ENCODE measurements around the gene SASH3. TPM values are rescaled to one million over a fixed set of nuclear protein-coding genes. Genes with fewer than 3 reads are reported as not detected.

Gene SASH3
- total RNA-seq, 1 donor from 2014 or later, result not detected

DNA sequence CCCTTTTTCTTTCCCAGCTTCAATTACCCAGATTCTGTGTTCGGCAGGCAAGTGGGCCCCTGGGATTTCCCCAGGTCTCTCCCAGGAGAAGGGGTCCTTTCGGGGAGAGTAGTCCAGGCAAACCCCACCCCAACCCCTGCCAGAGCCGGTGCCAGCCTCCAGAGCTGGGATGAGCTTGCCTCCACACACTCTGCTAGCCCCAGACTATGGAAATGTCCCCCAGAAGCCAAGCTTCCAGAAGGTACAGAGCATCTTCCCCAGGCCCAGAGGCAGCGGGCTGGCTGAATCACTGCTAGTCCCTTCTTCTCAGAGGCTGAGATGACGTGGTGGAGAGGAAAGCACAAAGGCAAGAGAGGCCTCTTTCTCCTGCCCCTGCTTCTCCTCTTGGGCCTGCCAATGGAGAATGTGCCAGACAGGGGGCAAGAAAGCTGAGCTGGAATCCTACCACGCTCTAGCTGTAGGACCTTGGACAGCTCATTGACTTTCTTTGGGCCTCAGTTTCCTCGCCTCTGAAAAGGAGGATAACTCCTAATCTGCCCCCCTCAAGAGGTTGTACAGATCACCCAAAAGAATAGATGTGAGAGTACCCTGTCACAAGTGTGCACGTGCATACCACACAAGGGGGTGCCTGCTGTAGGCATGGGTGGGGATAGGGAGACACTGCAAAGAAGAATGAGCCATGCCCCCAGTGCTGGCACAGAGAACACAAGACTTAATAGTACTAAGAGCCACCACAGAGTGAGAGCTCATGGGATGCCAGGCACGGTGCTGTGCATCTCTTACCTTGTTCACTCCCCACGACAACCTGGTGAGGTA is 2.1 kb downstream of the SASH3 start:
- no peak for DNase-seq (ENCODE audit: extremely low read depth, low read depth, low spot score)

DNA sequence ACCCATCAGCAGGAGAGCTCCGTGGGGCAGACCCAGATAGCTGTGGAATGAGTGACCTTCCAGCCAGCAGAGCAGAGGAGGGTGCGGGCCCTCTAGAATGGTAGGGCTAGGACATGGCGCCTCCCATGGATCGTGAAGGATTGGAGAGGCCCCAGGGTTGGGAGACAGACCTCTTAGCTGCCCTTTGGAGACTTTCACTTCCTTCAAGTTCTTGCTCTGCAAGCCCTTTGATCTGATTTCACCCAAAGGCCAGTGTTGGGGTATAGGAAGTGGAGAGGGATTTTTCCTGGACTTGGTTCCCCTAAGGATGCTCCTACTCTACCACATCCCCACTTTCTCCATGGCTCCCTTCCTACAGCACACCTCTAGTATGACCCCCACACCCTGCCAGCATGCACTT is 3.0 kb downstream of the SASH3 start:
- DNase-seq (ENCODE audit: extremely low read depth, low read depth, low spot score), result no peak

DNA sequence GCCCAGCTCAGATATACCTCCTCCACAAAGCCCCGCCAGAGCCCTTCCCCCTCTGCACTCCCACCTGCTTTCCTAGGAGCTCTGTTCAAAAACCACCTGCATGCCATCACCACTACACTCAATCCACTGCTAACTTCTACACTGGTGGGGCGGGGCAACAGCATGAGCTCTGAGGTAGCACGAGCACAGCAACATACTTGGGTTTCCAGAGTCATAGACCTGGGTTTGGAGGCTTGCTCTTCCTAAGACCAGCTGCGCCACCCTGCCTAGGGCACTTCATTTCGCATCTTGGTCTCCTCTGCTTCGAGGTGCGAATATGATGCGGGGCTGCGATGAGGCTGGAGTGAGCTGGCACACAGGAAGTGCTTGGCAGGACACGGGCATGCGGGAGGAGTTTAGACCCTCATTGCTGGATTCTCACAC is 3.6 kb downstream of the SASH3 start:
- DNase-seq (ENCODE audit: extremely low read depth, low read depth, low spot score), result no peak

DNA sequence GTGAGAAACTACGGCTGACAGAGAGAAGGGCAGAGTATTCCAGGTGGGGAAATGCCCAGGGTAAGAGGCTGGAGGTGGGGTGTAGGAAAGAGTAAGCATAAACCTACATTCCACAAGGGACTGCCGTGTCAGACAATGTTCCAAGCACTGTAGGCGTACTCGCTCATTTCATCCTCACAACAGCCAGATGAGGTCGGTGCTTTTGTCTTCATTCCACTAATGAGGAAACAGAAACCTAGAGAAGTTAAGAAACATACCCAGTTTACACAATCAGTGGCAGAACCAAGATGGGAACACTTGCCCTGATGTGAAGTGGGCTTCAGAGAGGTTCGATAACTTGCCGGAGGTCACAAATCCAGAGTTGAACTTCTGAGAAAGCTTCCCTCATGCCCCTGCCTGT is 4.6 kb downstream of the SASH3 start:
- no peak for DNase-seq (ENCODE audit: extremely low read depth, low read depth, low spot score)

DNA sequence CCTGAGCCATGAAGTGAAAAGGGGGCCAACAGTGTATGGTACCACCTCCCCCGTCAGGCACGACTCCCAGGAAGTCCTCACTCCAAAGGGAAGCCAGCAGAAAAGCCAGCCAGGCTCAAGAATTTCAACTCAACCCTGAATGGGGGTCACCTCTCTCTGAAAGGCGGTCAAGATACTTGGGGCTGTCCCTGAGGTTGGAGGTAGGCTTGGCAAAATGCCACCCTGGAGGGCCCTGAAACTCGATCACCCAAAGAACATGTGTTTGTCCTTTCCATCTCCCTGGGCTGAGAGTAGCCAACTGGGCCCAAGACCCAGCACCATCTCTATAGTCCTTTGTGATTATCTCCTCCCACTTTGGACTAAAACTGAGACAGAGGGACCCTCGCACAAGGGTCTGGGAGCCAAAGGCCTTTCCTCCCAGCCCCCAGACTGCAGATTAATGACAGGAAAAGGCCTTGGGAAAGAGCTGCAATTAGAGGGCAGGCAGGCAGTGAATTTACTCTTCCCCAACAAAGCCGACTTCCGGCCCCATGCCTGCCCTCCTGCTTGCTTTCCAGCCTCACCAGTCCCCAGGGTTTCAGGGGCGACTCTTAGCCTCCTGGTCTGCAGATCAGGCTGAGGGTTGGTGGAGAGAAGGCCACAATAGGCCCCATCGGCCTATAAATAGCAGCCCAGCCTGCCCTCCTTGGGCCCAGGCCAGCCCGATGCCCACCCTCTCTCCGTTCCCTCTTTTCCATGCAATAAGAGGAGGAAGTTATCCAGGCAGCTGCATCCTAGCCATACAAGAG is 5.6 kb downstream of the SASH3 start:
- no peak for DNase-seq (ENCODE audit: extremely low read depth, low read depth, low spot score)

DNA sequence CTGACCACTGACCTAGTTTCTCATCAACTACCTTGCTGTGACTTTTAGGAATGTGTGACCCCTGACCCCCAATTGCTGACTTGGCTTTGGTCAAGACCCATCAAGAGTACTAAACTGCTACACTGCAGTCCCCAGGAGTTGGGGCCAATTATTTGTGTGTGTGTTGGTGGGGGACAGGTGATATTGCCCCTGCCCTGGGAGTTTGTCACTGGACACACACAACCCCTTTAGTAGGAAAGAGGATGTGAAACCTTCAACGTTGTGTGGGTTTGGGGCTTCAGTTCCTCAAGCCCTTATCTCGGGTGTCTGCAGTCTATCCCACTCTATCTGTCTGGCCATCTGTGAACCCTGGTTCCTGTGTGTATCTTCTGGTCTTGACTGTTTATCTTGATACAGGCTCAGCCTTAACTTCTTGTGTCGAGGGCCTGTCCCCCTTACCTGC is 6.5 kb downstream of the SASH3 start:
- DNase-seq (ENCODE audit: extremely low read depth, low read depth, low spot score), result no peak

DNA sequence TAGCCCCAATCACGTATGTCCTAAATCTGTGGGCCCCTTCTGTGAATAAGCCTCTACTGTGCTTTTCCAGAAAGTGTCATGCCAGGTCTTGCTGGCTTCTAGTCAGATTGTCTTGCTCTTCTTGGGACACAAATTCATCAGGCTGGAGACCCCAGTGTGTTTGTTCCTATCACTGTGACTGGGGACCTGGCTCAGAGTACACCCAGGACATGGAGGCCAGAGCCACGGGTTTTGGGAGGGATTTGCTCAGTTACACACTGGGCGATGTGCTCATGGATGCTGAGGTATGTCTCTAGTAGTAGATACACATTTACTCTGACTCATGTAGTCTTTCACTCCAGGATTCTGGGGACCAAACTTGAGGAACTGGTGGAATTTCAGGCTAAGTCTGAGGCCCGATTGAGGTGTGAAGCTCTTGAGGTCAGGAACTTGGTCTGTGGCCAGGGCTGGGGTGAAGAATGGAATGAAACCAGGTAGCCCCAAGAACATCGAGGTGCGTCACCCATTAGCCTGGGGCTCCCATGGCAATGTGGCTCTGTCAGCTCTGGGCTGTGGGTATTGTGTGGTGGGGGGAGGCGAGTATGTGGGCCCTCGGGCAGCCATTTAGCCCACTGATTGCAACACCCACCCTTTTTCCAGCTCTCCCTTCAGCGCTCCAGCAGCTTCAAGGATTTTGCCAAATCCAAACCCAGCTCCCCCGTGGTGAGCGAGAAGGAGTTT is 7.7 kb downstream of the SASH3 start:
- no peak for DNase-seq (ENCODE audit: extremely low read depth, low read depth, low spot score)

DNA sequence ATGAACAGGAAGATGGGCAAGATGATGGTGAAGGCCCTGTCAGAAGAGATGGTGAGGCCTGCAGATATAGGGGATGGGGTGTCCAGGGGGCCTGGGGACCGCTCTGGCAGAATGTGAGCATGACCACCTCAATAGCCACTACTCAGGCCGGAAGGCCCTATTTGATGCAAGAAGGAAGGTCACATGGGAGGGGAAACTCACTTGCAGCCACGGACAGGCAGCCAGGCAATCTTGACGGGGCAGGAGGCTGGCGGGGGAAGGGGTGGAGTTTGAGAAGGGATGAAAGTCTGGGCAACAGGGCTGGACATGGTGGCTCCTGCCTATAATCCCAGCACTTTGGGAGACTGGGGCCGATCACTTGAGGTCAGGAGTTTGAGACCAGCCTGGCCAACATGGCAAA is 8.8 kb downstream of the SASH3 start:
- no peak for DNase-seq (ENCODE audit: extremely low read depth, low read depth, low spot score)

DNA sequence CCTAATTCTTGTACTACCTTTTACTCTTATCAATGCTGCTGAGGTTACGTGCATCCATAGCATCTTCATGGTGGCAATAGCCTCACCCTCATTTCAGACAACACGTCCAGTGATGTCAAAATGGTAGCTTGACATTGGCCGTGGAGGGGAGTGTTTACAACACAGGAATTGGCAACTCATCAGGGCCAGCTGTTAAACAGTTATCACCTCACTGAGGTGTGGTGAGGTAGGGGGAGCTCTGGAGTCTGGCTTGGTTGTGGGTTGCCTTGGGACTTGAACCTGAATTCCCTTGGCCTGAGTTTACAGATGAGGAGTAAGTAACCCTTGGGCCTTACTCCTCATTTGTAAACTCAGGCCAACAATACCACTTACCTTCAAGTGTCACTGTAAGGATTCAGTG is 10.4 kb downstream of the SASH3 start:
- no peak for DNase-seq (ENCODE audit: extremely low read depth, low read depth, low spot score)

DNA sequence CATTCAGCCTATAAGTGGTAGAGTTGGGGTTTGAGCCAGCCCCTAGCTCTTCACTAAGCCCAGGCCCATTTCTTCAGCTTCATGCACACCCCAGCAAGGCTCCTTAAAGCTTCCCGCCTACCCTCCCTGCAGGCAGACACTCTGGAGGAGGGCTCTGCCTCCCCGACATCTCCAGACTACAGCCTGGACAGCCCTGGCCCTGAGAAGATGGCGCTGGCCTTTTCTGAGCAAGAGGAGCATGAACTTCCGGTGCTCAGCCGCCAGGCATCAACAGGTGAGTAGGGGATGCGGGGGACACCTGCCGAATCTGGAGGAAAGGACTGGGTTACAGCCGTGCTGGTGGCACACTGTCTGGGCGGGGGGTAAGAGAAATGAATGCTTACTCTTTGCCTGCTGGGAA is 11.1 kb downstream of the SASH3 start:
- no peak for DNase-seq (ENCODE audit: extremely low read depth, low read depth, low spot score)

DNA sequence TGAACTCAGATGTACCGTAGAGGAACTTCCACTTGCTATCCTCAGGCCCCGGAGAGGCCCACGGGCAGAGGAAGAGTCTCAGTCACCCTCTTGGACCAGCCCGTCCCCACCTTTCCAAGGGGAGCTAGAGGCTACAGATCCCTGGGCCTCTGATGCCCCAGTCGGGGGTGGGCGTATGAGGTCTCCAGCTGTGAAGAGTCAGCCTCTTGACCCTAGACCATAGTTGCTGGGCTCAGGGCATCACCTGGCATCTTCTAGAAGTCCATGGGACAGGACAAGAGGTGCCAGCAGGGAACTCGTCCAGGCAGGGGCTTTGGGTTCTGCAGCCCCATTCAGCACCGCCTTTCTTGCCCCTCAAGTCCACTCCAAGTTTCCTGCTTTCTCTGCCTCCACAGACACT is 11.6 kb downstream of the SASH3 start:
- no peak for DNase-seq (ENCODE audit: extremely low read depth, low read depth, low spot score)

DNA sequence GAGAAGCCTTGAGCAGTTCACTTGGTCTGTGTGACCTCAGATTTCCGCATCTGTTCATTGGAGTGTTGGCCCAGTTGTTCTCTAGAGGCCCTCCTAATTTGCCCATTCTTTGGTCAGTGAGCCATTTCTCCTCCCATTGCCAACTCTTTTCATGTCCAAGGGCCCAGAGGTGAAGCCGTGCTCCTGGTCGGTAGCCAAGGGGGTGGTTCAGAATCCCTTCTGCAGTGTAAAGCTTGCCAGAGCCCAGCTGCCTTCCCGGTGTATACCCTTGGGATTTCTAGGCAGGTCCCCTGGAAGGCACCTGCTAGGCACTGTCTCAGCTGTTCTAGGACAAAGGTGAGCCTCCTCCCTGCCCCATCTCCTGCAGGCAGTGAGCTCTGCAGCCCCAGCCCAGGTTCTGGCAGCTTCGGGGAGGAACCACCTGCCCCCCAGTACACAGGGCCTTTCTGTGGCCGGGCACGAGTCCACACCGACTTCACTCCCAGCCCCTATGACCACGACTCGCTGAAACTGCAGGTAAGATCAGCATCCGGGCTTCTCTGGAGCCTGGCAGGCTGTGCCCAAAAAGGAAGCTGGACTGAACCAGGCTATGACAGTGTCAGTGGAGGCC is 12.3 kb downstream of the SASH3 start:
- DNase-seq (ENCODE audit: extremely low read depth, low read depth, low spot score), result no peak

DNA sequence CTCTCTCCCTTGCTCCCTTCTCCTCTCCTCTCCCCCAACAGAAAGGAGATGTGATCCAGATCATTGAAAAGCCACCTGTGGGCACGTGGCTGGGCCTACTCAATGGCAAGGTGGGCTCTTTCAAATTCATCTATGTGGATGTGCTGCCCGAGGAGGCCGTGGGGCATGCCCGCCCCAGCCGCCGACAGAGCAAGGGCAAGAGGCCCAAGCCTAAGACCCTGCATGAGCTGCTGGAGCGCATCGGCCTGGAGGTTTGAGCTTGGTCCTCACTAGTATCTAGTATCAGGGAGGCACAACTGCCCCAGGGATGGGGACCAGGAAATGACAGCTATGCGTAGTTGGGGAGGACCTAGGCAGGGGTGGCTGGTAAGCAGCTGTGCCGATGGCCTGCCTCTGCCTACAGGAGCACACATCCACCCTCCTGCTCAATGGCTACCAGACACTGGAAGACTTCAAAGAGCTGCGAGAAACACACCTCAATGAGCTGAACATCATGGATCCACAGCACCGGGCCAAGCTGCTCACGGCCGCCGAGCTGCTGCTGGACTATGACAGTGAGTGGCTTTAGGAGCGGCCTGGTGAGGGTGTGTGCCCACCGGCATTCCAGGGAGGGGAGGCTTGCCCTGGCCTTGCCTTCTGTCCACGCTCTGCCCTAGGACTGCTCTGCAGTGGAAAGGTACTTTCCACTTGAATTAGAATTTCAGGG is 13.0 kb downstream of the SASH3 start:
- no peak for DNase-seq (ENCODE audit: extremely low read depth, low read depth, low spot score)

DNA sequence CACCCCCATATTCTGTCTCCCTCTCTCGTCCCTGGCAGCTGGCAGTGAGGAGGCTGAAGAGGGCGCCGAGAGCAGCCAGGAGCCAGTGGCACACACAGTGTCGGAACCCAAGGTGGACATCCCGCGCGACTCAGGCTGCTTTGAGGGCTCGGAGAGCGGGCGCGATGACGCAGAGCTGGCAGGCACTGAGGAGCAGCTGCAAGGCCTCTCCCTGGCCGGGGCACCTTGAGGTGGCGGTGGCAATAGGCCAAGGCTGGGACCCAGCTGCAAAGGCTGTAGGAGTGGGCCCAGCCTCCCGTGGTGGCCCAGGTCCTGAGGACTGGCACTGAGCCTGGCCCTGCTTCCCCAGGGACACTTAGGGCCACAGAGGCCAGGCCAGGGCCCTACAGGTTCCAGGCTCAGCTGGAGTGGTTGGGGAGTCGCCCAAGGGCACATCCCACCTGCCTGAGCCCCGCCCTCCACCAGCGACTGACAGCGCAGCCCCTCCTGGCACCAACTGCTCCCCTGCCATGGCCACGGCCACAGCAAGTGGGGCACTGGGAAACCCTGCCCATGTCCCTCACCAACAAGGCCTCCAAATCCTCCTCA is 13.9 kb downstream of the SASH3 start:
- no peak for DNase-seq (ENCODE audit: extremely low read depth, low read depth, low spot score)

DNA sequence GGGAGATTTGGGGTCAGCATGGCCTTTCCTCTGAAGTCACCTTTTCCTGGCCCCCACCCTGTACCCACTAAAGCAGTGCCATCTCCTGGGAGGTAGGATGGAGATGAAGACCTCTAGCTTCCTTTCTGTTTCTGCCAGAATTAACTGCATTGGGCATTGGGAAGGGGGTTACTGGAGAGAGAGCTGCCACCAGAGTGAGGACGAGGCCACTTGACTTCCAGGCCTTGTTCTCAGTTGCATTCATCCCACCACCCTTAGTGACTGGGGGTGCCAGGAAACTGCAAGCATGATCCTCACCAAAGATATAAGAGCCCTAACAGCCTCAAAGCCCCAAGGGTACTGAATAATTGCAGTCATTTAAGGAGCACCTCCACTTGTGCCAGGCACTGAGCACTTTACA is 15.8 kb downstream of the SASH3 start:
- no peak for DNase-seq (ENCODE audit: extremely low read depth, low read depth, low spot score)

DNA sequence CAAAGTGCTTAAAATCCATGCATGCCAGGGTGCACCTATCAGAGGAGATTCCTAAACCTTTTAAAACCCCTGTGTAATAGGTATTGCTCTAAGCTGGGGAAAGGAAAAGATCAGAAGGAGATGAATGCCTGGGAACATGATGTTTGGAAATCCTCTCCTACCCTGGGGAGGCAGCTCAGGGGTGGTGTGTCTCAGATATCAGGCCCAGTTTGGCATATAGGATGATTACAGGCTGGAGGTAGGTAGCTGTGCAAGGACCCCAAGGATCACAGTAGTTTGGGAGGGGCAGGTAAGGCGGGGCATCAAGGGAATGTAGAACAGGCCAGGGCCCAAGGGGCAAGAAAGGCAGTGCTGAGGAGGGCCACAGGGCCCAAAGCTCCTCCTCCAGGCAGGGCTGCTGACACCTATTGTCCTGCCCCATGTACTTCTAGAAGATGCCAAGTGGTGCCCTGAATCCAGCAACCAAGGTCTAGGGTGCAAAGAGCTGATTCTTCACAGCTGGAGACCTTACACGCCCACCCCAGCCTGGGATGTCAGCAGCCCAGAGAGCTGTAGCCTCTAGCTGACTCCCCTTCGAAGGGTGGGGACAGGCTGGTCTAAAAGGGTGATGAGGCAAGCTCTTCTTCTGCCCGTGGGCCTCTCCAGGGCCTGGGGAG is 17.6 kb downstream of the SASH3 start:
- DNase-seq (ENCODE audit: extremely low read depth, low read depth, low spot score), result no peak

DNA sequence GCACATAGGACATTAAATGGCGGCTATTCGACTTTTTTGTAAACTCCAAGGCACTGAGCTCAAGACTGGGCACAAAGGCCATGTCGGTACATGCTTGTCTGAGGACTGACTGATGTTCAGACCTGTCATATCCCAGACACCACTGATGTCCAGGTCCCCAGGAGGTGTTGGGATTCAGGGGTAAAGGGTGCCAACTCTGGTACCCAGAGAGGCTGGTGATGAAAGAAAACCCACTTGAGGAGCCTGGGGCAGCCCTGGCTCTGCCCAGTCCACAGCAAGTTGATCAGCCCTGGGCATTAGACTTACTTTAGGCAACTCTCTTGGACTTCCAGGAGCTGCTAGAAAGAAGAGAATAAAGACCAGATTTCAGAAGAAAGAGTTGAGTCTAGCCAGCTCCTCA is 18.7 kb downstream of the SASH3 start:
- no peak for DNase-seq (ENCODE audit: extremely low read depth, low read depth, low spot score)

DNA sequence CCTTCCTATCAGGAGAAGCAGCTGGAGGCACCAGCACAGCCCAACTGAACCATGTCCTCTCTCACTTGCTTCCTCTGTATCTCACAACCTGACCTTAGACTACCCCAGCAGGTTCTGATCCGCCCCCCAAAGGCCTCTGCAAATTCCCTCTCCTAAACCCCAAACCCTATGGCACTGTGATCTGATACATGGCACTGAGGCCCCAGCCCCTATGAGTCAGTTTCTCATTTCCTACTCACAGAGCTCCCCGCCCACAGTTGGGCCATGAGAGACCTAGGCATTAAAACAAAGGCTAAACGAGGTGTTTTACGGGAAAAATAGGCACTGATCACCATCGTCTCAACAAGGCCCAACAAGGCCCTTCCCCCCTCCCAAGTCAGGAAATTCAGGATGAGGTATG is 19.1 kb downstream of the SASH3 start:
- no peak for DNase-seq (ENCODE audit: extremely low read depth, low read depth, low spot score)

DNA sequence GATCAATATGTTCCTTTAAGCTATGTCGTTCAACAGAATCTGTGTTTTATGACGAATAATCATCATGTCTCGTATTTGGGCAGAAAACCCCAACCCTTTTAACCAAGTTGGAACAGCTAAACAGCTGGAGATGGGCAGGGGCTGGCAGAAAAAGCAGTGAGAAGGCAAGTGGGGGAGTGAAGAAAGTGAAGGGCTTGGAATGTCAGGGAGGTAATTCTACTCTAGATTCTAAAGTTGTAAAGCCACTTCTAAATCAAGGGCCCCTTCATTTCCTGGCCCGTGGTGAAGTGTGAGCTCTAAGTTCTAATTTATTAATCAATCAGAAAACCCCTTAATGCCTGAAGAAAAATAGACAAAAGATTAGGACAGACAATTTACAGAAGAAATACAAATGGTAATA is 20.4 kb downstream of the SASH3 start:
- no peak for DNase-seq (ENCODE audit: extremely low read depth, low read depth, low spot score)

DNA sequence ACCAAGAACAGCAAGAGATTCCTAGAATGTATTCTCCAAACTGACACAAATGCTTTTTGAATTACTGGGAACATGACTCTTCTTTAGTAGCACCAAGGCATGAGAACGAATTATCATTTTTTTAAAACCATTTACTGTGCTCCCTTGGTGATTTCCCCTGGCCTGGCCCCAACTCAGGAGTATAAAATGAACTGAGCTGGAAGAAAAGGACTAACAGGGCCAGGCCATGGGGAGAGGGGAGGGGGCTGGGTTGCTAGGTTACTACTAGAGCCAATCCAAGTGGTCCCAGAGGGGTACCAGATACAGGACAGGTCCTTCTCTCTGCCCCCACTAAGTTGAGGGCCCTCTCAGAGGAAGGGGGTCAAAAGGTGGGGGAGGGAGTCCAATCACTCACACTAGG is 23.1 kb downstream of the SASH3 start:
- no peak for DNase-seq (ENCODE audit: extremely low read depth, low read depth, low spot score)
